HCT116 (cell line): ENCODE data around the gene PRR12. TPM values are rescaled to one million over a fixed set of nuclear protein-coding genes. Genes with fewer than 3 reads are reported as not detected.
"Not testable (repeated sequence)": the region's sequence is repeated elsewhere in the genome, so short reads cannot be mapped to it uniquely, and the experiment has no call there.

ENCODE experiments used
- ATAC-seq: fragments of 200-7000 bp; cut with Tn5 transposase; 2 replicates; pipeline ENCODE4 v1.9.1; 2020; ENCODE audit warnings: mild to moderate bottlenecking, moderate library complexity
- BruUV-seq: library from RNA; stranded (reverse); fragments of 400-500 nt; replicated peaks from 2 replicates; lab custom pipeline; 2021; lab: Mats Ljungman, UMichigan
- CTCF ChIA-PET: fragments of 300-600 bp; sonication (Branson Sonifier 250); formaldehyde crosslinking; loops from one replicate; lab custom pipeline; 2021; ENCODE audit warnings: antibody characterized with exemption; lab: Charles Lee
- POLR2A ChIA-PET: fragments of 300-600, 350-600 bp; sonication (Branson Sonifier 250); formaldehyde crosslinking; loops from one replicate; lab custom pipeline; 2021; ENCODE audit warnings: antibody characterized with exemption; lab: Charles Lee
- RAD21 ChIA-PET, 2 experiments: fragments of 300-600 bp; sonication (Branson Sonifier 250); formaldehyde crosslinking; loops; one replicate each; lab custom pipeline; 2023; ENCODE audit warnings: low total read pairs in 2 of 2; ENCODE audit not compliant: uncharacterized antibody in 2 of 2, unreplicated experiment in 2 of 2, low non-redundant PET in 1 of 2; lab: Charles Lee
- DNase-seq: peaks from one replicate; pipeline ENCODE4 v3.0.0-alpha.2; 2010; ENCODE audit warnings: low read depth, low spot score
- H2AFZ ChIP-seq: fragments of 200-600 bp; shearing (Covaris generic), sonication (generic); 2 replicates; pipeline ENCODE4 v1.6.1; 2017; ENCODE audit warnings: low read depth, mixed run types, mixed read lengths, antibody characterized with exemption, low read length; ENCODE audit not compliant: poor library complexity, severe bottlenecking
- H3K27ac ChIP-seq: 2 replicates; pipeline ENCODE4 v1.5.1; 2012; ENCODE audit warnings: low read depth, low read length
- H3K27me3 ChIP-seq: fragments of 200-600 bp; sonication (generic); 2 replicates; pipeline ENCODE4 v1.6.1; 2016; ENCODE audit warnings: mixed run types, low read length, mixed read lengths; ENCODE audit not compliant: insufficient read depth
- H3K36me3 ChIP-seq, 2 experiments: fragments of 200-500 bp in 1 of 2; fragments of 200-600 bp in 1 of 2; sonication (Bioruptor generic) in 1 of 2; sonication (generic) in 1 of 2; 2 replicates each; pipeline versions ENCODE4 v1.5.1 to v1.6.1; 2014 to 2016; ENCODE audit warnings: low read length in 2 of 2, inconsistent platforms in 1 of 2, mixed read lengths in 1 of 2, mixed run types in 1 of 2; ENCODE audit not compliant: insufficient read depth in 2 of 2, control insufficient read depth in 1 of 2
- H3K4me1 ChIP-seq, 2 experiments: fragments of 200-600 bp in 1 of 2; sonication (generic) in 1 of 2; 2 replicates each; pipeline versions ENCODE4 v1.5.1 to v1.6.1; 2012 to 2017; ENCODE audit warnings: low read length in 2 of 2, inconsistent platforms in 1 of 2, mild to moderate bottlenecking in 1 of 2, mixed read lengths in 1 of 2, mixed run types in 1 of 2, moderate library complexity in 1 of 2; ENCODE audit not compliant: insufficient read depth in 2 of 2, control insufficient read depth in 1 of 2
- H3K4me2 ChIP-seq: fragments of 200-600 bp; sonication (generic); 2 replicates; pipeline ENCODE4 v1.6.1; 2017; ENCODE audit warnings: mixed run types, low read length, mixed read lengths
- H3K4me3 ChIP-seq, 2 experiments: fragments of 200-600 bp in 1 of 2; sonication (generic) in 1 of 2; replicated peaks in 1 of 2; 2 replicates each; pipeline ENCODE4 v1.5.1; 2011 to 2016; ENCODE audit warnings: low read length in 2 of 2, control low read depth in 1 of 2, low read depth in 1 of 2, mild to moderate bottlenecking in 1 of 2, mixed read lengths in 1 of 2, mixed run types in 1 of 2
- H3K79me2 ChIP-seq: fragments of 200-600 bp; sonication (generic); 2 replicates; pipeline ENCODE4 v1.6.1; 2017; ENCODE audit warnings: mild to moderate bottlenecking, mixed run types, low read length, moderate library complexity, mixed read lengths; ENCODE audit not compliant: insufficient read depth
- H3K9ac ChIP-seq: fragments of 200-600 bp; sonication (generic); 2 replicates; pipeline ENCODE4 v1.6.1; 2016; ENCODE audit warnings: low read length, mixed read lengths
- H3K9me2 ChIP-seq: fragments of 200-600 bp; sonication (generic), shearing (Covaris generic); 2 replicates; pipeline ENCODE4 v1.6.1; 2017; ENCODE audit warnings: mixed run types, mild to moderate bottlenecking, moderate library complexity; ENCODE audit not compliant: insufficient read depth
- H3K9me3 ChIP-seq, 2 experiments: fragments of 200-500 bp in 1 of 2; fragments of 200-600 bp in 1 of 2; sonication (Bioruptor generic) in 1 of 2; sonication (generic) in 1 of 2; 2 replicates each; pipeline ENCODE4 v1.6.1; 2014 to 2017; ENCODE audit warnings: low read length in 2 of 2, mixed read lengths in 2 of 2, inconsistent platforms in 1 of 2, low read depth in 1 of 2, mild to moderate bottlenecking in 1 of 2, mixed run types in 1 of 2, moderate library complexity in 1 of 2; ENCODE audit not compliant: control insufficient read depth in 1 of 2, insufficient read depth in 1 of 2
- H4K20me1 ChIP-seq: fragments of 200-600 bp; sonication (generic), shearing (Covaris generic); 2 replicates; pipeline ENCODE4 v1.6.1; 2017; ENCODE audit warnings: mixed run types, mild to moderate bottlenecking, moderate library complexity; ENCODE audit not compliant: insufficient read depth
- EGR1 ChIP-seq: IDR thresholded peaks from 2 replicates; pipeline ENCODE4 v1.6.1; 2012; ENCODE audit warnings: low read depth
- ELF1 ChIP-seq: IDR thresholded peaks from 2 replicates; pipeline ENCODE4 v1.6.1; 2012; ENCODE audit warnings: low read depth, borderline replicate concordance
- EZH2phosphoT487 ChIP-seq: fragments of 200-600 bp; IDR thresholded peaks from 2 replicates; pipeline ENCODE4 v1.6.1; 2018; ENCODE audit warnings: antibody characterized with exemption, borderline replicate concordance
- FOSL1 ChIP-seq: IDR thresholded peaks from 2 replicates; pipeline ENCODE4 v1.6.1; 2012; ENCODE audit warnings: low read depth
- SRF ChIP-seq: IDR thresholded peaks from 2 replicates; pipeline ENCODE4 v1.6.1; 2012; ENCODE audit warnings: low read depth
- YY1 ChIP-seq: IDR thresholded peaks from 2 replicates; pipeline ENCODE4 v1.6.1; 2011; ENCODE audit warnings: low read length, low read depth, moderate library complexity, mild to moderate bottlenecking; ENCODE audit not compliant: insufficient replicate concordance; ENCODE audit errors: extremely low read depth
- ZFX ChIP-seq: fragments of 450-650 bp; IDR thresholded peaks from 2 replicates; pipeline ENCODE4 v1.6.1; 2017
- intact Hi-C: fragments of 100-400 bp; cut with micrococcal nuclease; formaldehyde crosslinking; loops from 2 replicates; pipeline ENCODE4 v1.10.0; 2022
- total RNA-seq: library from RNA; stranded (reverse); gene quantifications from one replicate; pipeline ENCODE4 v1.2.1, GENCODE V29; 2021; ENCODE audit not compliant: unreplicated experiment
- TF ChIP-seq, protein P1 (sequence below): IDR thresholded peaks from 2 replicates; pipeline ENCODE4 v1.6.1; 2012
- TF ChIP-seq, protein P2 (sequence below), 3 experiments: fragments of 200-600 bp in 1 of 3; sonication (generic) in 1 of 3; IDR thresholded peaks in 2 of 3; conservative IDR thresholded peaks in 1 of 3; 2 replicates each; pipeline ENCODE4 v1.5.1; 2012 to 2017; ENCODE audit warnings: low read depth in 2 of 3, low read length in 2 of 3, antibody characterized with exemption in 1 of 3, borderline replicate concordance in 1 of 3, control low read depth in 1 of 3, mild to moderate bottlenecking in 1 of 3, mixed read lengths in 1 of 3, mixed run types in 1 of 3, moderate library complexity in 1 of 3; ENCODE audit not compliant: insufficient read depth in 1 of 3

Gene PRR12
- total RNA-seq, 1 experiment from 2014 or later = 26.9 TPM

DNA sequence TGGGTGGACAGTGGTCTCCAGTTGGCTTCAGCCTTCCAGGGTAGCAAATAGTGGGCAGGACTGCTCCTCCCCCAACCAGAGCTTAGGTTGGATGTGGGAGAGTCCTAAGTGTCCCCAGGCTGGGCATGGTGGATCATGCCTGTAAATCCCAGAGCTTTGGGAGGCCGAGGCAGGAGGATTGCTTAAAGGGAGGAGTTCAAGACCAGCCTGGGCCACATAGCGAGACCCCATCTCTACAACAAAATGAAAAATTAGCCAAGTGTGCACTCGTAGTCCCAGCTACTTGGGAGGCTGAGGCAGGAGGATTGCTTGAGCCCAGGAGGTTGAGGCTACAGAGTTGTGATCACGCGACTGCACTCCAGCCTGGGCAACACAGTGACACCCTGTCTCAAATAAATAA lies 41.6 kb downstream of the PRR12 start (continued):
- no peak for TF ChIP-seq SRF
- TF ChIP-seq EGR1 = no peak
- TF ChIP-seq, protein P1, sequence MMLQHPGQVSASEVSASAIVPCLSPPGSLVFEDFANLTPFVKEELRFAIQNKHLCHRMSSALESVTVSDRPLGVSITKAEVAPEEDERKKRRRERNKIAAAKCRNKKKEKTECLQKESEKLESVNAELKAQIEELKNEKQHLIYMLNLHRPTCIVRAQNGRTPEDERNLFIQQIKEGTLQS = no peak
- TF ChIP-seq ZFX = no peak
- TF ChIP-seq, protein P2, sequence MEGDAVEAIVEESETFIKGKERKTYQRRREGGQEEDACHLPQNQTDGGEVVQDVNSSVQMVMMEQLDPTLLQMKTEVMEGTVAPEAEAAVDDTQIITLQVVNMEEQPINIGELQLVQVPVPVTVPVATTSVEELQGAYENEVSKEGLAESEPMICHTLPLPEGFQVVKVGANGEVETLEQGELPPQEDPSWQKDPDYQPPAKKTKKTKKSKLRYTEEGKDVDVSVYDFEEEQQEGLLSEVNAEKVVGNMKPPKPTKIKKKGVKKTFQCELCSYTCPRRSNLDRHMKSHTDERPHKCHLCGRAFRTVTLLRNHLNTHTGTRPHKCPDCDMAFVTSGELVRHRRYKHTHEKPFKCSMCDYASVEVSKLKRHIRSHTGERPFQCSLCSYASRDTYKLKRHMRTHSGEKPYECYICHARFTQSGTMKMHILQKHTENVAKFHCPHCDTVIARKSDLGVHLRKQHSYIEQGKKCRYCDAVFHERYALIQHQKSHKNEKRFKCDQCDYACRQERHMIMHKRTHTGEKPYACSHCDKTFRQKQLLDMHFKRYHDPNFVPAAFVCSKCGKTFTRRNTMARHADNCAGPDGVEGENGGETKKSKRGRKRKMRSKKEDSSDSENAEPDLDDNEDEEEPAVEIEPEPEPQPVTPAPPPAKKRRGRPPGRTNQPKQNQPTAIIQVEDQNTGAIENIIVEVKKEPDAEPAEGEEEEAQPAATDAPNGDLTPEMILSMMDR (IDR thresholded peaks at IDR 0.05 in 2 of 3, conservative IDR thresholded peaks at IDR 0.05 in 1 of 3; ENCODE audit: borderline replicate concordance in 1 of 3, insufficient read depth in 1 of 3, low read depth in 2 of 3, low read length in 2 of 3) = no peak
- TF ChIP-seq ELF1 = no peak
- TF ChIP-seq FOSL1 = no peak
- no peak for TF ChIP-seq EZH2phosphoT487
- TF ChIP-seq YY1 = no peak

DNA sequence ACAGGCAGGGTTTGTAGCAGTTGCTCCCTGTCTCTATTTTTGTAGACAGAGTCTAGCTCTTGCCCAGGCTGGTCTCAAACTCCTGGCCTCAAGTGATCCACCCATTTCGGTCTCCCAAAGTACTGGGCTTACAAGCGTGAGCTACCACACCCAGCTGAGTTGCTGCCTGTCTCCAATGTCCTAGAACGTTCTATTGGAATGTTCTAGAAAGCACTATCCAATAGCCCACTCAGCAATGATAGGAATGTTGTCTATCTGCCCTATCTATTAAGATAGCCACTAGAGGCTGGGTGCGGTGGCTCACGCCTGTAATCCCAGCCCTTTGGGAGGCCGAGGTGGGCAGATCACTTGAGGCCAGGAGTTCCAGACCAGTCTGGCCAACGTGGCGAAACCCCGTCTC lies 42.3 kb downstream of the PRR12 start:
- H3K79me2 ChIP-seq, H3K27ac ChIP-seq, ATAC-seq, H3K4me2 ChIP-seq, H3K4me3 ChIP-seq, CTCF ChIA-PET, POLR2A ChIA-PET, H3K9me3 ChIP-seq, intact Hi-C loops, DNase-seq, H4K20me1 ChIP-seq, H3K36me3 ChIP-seq, H3K9me2 ChIP-seq, BruUV-seq, H3K9ac ChIP-seq, H2AFZ ChIP-seq, H3K27me3 ChIP-seq: not testable (repeated sequence)
- RAD21 ChIA-PET = interaction anchor here in 1 of 2 experiments (0.6 kb wide), 1 partner anchor 41 kb away, joined by 4 read pairs; no protein-coding TSS in a partner anchor
- H3K4me1 ChIP-seq = peaks cover 3 to 22% of the 10 kb centered on the region in 2 experiments
